22Rv1 (cell line): ENCODE measurements around the gene KIAA0825.

ENCODE experiments used
- ZFX ChIP-seq: fragments of 450-650 bp; IDR thresholded peaks from 2 replicates; pipeline ENCODE4 v1.6.1; 2017; ENCODE audit warnings: antibody characterized with exemption, borderline replicate concordance
- TF ChIP-seq, protein P1 (sequence below): fragments of 450-650 bp; IDR thresholded peaks from 2 replicates; pipeline ENCODE4 v1.5.1; 2017; ENCODE audit warnings: mild to moderate bottlenecking

GRCh38 chr5:94420885-94421284, 197.5 kb downstream of the KIAA0825 start:
- TF ChIP-seq, protein P1, sequence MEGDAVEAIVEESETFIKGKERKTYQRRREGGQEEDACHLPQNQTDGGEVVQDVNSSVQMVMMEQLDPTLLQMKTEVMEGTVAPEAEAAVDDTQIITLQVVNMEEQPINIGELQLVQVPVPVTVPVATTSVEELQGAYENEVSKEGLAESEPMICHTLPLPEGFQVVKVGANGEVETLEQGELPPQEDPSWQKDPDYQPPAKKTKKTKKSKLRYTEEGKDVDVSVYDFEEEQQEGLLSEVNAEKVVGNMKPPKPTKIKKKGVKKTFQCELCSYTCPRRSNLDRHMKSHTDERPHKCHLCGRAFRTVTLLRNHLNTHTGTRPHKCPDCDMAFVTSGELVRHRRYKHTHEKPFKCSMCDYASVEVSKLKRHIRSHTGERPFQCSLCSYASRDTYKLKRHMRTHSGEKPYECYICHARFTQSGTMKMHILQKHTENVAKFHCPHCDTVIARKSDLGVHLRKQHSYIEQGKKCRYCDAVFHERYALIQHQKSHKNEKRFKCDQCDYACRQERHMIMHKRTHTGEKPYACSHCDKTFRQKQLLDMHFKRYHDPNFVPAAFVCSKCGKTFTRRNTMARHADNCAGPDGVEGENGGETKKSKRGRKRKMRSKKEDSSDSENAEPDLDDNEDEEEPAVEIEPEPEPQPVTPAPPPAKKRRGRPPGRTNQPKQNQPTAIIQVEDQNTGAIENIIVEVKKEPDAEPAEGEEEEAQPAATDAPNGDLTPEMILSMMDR, result no peak
- no peak for TF ChIP-seq ZFX
